GF-D8 (cell line): ENCODE measurements around the gene PLOD1.
A peak's percentile ranks its signal among the peaks of the same experiment; 100 is the strongest.
"Not testable (repeated sequence)": the region's sequence is repeated elsewhere in the genome, so short reads cannot be mapped to it uniquely, and the experiment has no call there.

Experiments
- DNase-seq: peaks from one replicate; lab custom pipeline; 2025; lab: John Stamatoyannopoulos, UW

The PLOD1 gene

DNA sequence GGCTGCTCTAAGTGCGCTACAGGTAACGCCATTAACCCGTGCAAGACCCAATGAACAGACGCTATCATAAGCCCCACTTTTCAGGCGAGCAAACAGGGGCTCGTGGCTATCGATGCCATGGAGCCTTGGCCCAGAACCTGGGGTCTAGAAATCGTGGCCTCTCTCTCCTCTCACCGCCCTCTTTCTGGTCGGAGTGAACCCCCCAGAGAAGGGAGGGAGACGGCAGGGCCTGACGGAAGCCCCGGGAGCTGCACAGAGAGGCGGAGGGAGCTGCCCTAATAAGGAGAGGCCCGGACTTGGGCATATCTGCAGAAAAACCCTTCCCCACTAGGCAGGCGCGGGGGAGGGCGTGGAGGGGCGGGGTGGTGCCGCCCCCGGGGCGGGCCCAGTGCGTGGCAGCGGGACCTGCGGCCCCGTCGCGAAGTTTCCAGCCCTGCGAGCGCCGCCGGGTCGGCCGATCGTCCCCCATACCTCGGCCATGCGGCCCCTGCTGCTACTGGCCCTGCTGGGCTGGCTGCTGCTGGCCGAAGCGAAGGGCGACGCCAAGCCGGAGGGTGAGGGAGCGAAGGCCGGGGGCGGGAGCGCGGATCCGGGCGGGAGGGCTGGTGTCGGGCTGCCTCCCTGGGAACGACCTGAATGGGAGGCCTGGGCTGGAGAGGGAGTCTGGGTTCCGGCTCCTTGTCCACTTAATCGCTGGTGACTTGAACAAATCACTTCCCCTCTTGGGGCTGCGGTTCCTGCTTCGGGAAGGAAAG is at the start of gene PLOD1:
Gene PLOD1, plus strand, starts transcription at position 416 of the 755 bp plus-strand sequence. Its CDS starts 63 bp downstream, at position 479.
- peak; percentile 69 for DNase-seq

GRCh38 chr1:11885916-11886315 is 48.6 kb upstream of the PLOD1 start:
- DNase-seq, result no peak

DNA sequence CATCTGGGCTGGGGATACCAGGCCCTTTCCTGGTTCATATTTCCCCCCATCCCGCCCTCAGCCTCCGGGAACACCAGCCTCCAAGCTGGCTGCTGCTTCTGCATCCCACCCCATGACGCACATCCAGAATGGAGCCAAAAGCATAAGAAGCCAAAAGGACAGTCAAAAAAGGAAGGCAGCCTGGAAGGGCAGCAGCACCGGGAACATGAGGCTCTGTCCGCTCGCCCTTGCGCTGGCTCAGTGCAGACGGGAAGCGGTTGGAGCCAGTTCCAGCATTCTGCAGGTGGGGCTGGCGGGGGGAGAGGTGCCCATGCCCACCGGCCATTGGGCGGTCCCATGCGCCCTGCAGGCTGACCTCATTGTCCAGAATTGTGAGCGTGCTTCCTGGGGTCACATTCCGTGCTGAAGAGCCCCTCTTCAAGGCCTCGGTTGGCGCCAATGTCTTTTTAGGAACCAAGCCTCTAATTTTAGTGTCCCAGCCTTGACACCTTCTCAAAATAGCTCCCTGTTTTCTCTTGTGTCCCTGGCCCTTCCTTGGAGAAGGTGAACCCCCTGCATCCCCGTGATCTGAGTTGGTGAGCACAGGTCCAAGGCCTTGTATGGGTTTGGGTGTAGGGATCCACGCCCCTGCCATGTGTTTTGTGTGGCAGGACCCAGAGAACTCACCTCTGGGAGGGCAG is 47.4 kb upstream of the PLOD1 start:
- DNase-seq, result no peak

DNA sequence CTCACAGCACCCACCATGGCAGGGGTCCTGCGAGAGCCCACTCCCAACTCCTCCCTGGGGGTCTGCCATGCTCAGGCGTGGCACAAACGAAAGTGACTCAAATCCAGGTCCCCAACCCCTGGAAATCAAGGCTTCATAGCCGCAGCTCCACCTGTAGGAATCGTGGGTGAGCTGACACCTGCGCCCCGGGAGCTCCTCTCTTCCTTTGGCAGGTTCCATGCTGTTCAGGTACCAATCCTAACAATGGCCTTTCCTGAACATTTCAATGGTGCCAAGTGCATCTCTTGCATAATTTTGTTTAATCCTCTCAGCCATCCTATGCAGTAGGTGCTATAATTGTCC is 46.9 kb upstream of the PLOD1 start:
- no peak for DNase-seq

GRCh38 chr1:11888206-11888876 is 46.2 kb upstream of the PLOD1 start:
- no peak for DNase-seq

- DNase-seq, result no peak
Measured at GRCh38 chr1:11888877-11889208, 45.7 kb upstream of the PLOD1 start.

GRCh38 chr1:11891433-11892186 is 42.9 kb upstream of the PLOD1 start:
- no peak for DNase-seq

- DNase-seq, result no peak
Measured at GRCh38 chr1:11893907-11894251, 40.6 kb upstream of the PLOD1 start.

- not testable (repeated sequence) for DNase-seq
Measured at GRCh38 chr1:11894501-11894900, 40.0 kb upstream of the PLOD1 start.

DNA sequence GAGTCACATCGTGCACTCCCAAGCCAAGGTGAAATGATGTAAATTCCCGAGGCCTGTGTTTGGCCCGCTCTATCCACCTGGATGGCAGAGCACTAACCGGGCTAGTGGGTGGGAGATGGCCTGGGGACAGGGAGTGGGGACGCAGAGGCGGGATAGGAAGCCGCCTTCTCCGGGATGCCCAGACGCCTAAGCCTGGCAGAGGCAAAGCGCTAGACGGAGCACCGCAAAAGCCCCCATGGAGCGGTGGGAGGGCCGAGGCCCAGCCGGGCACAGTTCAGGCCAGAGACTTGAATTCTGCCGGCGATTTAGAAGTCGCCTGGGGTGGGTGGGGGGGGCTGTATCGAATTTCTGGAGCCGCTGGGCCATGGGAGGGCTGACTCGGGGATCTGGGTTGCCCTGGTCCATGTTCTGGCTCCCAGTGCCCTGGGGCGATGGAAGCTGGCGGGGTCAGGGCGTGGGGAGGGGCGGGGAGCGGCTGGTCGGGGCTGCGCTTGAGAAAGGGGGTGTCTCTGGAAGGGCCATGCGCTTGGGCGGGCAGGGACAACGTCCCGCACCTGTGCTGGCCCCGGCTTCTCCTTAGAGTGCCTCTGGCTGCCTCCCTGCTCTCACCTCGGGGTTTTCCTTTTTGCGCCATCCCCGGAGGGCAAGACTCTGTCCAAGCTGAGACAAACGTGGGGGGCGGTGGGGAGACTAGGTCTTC is 36.3 kb upstream of the PLOD1 start:
- DNase-seq, result no peak

DNA sequence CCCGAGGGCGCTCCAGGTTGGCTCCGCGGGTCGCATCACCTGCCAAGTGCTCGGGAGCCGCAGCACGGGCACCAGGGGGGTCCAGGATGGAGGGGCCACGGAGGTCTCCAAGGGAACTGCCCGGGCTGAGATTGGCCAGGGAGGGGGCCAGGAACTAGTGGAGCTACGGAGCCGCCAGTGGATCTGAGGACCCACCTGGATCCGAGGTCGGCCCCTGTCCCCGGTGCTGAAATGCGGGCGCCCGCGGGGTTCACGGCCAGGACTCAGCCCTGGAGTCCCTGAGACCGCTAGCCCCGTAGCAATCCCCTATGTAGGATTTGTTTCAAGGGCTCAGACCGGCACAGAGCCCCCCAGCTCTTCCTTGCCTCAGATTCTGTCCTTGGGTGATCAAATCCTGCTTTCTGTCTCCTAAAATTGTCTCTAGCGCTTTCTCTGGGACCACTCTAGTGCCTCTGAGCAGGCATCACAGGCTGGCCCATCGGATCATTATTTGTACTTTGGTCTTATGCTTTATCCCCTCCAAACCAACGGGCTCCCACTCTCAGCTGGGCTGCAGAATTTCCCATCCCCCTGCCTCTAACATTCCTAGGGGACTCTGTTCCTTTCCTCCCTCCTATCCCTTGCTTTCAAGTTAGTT is 35.6 kb upstream of the PLOD1 start:
- DNase-seq, result no peak

DNA sequence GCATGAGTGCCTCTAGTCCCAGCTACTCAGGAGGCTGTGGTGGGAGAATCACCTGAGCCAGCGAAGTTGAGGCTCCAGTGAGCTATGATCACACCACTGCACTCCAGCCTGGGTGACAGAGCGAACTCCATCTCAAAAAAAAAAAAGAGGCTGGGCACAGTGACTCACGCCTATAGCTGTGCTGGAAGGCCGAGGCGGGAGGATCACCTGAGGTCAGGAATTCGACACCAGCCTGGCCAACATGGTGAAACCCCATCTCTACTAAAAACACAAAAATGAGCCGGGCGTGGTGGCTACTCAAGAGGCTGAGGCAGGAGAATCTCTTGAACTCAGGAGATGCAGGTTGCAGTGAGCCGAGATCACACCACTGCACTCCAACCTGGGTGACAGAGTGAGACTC is 33.1 kb upstream of the PLOD1 start:
- not testable (repeated sequence) for DNase-seq

DNA sequence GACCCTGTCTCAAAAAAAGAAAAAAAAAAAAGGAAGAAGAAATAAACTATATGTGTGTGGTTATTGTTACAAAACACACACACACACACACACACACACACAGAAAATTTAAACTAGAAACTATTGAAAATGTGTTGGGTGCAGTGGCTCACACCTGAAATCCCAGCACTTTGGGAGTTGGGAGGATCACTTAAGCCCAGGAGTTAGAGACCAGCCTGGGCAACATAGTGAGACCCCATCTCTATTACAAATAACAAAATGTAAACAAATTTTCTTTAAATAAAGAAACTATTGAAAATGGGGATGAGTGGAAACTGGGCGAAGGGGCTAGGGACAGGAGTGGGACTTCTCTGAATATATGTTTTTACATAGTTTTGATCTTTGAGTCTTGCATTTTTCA is 31.3 kb upstream of the PLOD1 start:
- no peak for DNase-seq

- not testable (repeated sequence) for DNase-seq
Measured at GRCh38 chr1:11904156-11904555, 30.4 kb upstream of the PLOD1 start.

- no peak for DNase-seq
Measured at GRCh38 chr1:11904978-11905377, 29.5 kb upstream of the PLOD1 start.

GRCh38 chr1:11906870-11907269 is 27.6 kb upstream of the PLOD1 start:
- DNase-seq, result no peak

- DNase-seq, result peak; percentile 88
Measured at GRCh38 chr1:11907275-11908094, 27.0 kb upstream of the PLOD1 start.

- peak; percentile 97 for DNase-seq
Measured at GRCh38 chr1:11908095-11908675, 26.3 kb upstream of the PLOD1 start.

DNA sequence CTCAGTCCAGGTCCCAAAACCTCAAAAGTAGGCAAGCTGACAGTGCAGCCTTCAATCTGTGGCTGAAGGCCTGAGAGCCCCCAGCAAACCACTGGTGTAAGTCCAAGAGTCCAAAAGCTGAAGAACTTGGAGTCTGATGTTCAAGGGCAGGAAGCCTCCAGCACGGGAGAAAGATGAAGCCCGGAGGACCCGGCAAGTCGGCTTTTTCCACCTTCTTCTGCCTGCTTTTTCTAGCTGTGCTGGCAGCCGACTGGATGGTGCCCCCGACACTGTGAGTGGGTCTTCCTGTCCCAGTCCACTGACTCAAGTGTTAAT is 23.6 kb upstream of the PLOD1 start:
- DNase-seq, result not testable (repeated sequence)

DNA sequence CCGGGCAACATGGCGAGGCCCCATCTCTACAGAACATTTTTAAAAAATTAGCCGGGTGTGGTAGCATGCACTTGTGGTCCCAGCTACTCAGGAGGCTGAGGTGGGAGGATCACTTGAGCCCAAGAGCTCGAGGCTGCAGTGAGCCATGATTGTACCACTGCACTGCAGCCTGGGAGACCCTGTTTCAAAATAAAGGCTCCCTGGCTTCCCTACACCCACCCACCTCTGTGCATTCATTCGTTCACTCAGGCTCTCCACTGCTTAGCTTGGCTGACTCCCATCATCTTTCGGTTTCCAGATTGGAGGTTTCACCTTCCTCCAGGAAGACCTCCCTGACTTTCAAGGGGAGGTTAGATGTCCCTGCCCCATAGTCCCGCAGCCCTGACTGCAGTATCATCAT is 22.5 kb upstream of the PLOD1 start:
- no peak for DNase-seq
